GM18507 (cell line): ENCODE data around the gene PPA1.
"Not testable (repeated sequence)": the region's sequence is repeated elsewhere in the genome, so short reads cannot be mapped to it uniquely, and the experiment has no call there.

Source experiments
- DNase-seq: peaks from one replicate; pipeline ENCODE4 v3.0.0; 2011; ENCODE audit warnings: low read depth; ENCODE audit not compliant: insufficient read length; ENCODE audit errors: extremely low spot score
- FAIRE-seq: peaks from 2 replicates; lab custom pipeline; 2011; peaks lifted over from hg19 to GRCh38; lab: Jason Lieb, UNC

PPA1 gene

DNA sequence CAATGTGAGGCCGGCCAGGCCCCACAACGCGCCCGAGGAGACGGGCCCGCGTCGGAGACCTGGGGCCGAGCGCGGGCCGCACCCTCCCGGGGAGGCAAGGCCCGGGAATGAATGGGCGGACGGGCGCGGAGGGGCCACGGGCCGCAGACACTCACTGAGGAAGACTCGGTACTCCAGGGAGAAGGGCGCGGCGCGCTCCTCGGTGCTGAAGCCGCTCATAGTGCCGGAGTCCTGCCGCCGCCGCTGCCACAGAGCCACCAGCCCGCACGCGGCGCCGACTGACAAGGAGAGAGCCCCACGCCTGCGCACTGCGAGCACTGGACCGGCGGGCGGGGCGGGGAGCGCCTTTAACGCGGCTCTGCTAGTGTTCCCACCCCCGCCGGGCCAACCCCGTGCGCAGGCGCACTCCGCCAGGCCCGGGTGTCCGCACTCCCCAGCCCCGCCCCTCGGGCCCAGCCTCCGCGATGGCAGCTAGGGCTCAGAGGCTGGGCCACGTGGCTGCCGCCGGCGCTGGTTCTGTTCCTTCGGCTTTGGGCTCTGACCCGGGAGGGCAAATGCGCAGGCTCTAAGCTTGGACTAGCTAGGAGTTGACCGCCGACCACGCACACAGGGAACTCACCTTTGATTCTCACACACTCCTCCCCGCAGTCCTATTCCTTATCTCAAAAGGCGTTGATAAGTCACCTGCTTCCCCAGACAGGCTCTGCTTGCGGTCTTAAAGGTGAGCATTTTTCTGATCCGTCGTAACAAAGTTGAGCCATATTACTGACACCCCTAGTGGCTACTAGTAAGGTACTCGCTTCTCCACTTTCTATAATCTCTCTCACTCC lies at the start of gene PPA1:
Gene PPA1 (minus strand): TSS at position 321 of the 830 bp plus-strand sequence. CDS start 102 bp downstream, at position 219.
- peak; percentile 86 for FAIRE-seq
- DNase-seq = peak; percentile 100

DNA sequence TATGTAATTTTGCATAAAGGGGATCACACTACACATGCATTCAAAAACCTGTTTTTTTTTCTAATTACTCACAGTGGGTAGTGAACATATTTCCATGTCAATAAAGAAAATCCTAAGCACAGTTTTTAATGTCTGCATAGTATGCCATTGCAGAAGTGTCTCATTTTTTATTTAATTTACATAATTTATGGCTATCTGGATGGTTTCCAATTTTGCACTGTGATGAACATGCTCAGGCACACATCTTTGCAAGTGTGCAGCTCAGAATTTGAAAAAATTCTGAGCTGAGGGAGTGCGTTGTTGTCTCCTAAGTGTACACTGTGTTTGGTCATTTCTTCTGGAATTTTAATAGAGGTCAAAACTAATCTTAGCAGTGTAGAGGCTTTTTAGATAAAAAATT lies 48.4 kb upstream of the PPA1 start:
- DNase-seq (no peak), FAIRE-seq (no peak)

DNA sequence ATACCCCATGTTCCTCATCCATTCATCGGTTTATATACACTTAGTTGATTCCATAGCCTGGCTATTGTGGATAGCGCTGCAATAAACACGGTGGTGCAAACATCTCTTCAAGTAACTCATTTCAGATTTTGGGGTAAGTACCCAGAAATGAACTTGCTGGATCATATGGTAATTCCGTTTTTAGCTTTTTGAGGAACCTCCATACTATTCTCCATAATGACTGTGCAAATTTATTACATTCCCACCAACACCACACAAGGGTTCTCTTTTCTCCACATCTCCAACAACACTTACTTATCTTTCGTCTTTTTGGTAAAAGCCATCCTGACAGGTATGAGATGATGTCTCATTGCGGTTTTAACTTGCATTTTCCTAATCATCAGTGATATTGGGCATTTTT lies 46.9 kb upstream of the PPA1 start:
- no peak for DNase-seq
- no peak for FAIRE-seq

DNA sequence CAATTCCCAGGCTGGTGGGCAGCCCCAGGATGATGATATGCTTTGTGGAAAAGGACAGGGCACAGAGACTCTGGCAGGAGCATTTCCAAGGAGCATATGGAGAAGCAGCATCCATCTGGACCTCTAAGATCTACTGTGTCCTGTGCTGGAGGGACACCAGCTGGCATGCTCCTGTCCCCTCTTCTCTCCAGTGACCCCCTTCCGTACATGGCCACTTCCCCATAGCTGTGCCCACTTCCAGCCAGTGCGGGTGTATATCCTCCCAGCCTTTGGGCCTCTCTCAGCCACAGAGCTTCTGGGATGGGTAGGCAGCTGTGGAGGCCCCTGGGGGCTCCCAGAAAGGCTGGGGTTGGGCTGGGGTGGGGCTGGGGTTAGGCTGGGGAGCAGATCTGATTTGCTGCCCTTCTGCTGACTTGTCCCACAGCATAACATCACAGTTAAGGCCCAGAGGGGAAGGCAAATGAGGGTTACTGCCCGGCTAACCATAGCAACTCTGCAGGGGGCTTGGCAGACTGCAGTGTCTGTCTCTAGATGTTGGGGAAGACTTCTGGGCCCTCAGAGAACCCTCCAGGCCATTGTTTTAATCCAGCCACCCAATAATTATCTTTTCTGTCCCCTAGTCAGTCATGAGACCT lies 44.3 kb upstream of the PPA1 start:
- FAIRE-seq = no peak
- DNase-seq = no peak

DNA sequence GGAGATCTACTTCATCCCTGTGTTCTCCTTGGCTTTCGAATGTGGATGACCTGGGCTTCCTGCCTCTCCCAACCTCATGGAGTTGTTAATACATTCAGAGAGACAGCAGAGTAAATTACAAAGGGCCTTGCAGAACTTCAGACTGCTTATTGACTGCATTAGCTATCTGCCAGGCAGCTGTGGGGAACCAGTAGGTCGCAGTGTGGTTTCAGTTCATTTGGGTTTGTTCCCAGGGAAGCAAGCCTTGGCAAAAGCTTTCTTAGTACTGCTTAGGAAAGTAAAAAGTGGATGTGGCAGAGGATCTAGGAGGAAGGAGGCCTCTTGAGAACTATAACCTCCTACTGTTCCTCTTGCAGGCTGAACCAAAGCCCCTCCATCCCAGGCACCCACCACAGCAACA lies 41.4 kb upstream of the PPA1 start:
- DNase-seq (no peak), FAIRE-seq (no peak)

DNA sequence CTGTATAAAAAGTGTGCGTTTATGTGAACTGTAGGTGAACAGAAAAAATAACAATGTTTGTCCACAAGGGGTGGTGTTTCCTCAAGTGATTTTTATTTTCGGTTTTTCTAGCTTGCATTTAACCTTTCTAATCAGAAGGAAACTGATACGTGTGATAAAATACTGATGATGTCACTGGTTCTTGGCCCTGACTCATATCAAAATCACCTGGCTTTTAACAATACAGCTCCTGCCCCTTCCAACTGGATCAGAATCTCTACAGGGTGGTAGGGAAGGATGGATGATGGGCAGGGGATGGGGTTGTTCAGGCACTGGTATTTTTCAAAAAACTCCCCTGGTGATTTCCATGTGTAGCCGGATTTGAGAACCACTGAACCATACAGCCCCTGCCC lies 39.7 kb upstream of the PPA1 start:
- FAIRE-seq (peak; percentile 79), DNase-seq (peak; percentile 39)

DNA sequence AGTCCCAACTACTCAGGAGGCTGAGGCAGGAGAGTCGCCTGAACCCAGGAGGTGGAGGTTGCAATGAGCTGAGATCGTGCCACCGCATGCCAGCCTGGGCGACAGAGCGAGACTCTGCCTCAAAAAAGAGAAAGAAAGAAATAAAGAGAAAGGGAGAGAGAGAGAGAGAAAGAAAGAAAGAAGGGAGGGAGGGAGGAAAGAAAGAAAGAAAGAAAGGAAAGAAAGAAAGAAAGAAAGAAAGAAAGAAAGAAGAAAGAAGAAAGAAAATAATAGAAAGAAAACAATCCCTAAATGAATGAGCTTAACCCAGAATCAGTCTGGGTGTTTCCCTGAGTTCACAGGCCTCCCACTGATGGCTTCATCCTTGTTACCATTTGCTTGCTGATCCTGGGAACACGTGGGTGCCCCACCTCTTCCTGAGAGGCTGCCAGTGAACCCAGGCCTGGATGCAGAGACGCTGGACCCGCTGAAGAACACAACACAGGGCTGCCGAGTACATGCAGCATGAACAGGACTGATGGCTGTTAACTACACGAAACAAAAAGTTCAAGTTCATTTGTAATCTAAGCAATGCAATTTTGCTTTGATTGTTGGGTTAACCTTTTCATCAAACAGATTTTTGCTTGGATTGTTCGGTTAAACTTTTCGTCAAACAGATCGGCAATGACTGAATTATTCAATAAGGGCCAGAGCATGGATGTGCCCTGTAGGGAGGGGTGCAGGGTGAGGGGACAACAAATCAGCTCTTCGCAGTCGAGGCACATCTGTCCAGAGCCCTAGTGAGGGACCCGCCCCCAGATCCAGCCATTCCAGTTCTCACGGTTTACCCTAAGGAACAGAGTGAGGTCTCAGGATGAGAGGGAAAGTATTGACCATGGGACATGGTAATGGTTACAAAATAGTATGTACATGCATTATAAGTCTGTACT lies 39.0 kb upstream of the PPA1 start:
- no peak for DNase-seq
- no peak for FAIRE-seq

DNA sequence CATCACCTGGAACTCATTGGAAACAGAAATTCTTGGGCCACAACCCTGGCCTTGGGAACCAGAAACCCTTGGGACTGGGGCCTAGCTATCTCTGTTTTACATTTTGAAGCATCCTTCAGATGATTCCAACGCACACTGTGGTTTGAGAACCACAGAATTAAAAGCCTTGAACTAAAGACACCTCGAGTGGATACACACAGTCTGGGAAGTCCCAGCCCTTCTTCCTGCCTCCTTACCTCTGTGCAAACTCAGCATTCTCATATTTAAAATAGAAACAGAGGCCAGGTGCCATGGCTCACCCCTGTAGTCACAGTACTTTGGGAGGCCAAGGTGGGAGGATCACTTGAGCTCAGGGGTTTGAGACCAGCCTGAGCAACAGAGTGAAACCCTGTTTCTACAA lies 37.7 kb upstream of the PPA1 start:
- FAIRE-seq = peak; percentile 62
- no peak for DNase-seq

DNA sequence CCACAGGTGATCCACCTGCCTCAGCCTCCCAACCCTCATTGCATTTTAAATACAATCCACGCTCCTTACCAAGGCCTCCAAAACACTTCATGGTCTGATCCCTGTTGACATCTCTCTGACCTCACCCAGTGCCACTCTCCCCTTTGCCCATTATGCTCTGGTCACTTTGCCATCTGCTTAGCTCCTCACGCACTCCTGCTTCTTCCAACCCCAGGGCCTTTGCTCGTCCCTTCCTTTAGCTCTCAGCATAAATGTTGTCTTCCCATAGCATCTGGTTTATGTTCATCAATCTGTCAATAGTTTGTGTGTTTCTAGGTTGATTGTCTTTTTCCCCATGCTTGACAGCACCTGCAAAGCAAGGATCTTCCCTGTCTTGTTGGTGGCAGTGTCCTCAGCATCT lies 36.5 kb upstream of the PPA1 start:
- DNase-seq (no peak), FAIRE-seq (no peak)

DNA sequence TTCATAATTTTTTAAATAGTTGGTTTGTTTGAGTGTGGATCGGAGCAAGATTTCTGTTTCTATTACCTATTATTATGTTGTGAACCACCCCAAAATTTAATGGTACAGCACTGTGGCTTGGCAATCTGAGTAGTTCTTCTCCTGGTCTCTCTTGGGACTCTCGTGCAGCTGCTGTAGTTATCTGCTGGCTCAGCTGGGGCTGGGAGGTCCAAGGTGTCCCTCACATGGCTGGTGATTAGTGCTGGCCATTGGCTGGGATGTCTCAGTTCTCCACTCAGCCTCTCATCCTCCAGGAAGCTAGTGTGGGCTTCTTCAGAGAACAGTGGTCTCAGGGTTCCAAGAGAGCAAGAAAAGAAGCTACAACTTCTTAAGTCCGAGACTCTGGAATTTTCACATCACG lies 35.1 kb upstream of the PPA1 start:
- DNase-seq = no peak
- FAIRE-seq = no peak

DNA sequence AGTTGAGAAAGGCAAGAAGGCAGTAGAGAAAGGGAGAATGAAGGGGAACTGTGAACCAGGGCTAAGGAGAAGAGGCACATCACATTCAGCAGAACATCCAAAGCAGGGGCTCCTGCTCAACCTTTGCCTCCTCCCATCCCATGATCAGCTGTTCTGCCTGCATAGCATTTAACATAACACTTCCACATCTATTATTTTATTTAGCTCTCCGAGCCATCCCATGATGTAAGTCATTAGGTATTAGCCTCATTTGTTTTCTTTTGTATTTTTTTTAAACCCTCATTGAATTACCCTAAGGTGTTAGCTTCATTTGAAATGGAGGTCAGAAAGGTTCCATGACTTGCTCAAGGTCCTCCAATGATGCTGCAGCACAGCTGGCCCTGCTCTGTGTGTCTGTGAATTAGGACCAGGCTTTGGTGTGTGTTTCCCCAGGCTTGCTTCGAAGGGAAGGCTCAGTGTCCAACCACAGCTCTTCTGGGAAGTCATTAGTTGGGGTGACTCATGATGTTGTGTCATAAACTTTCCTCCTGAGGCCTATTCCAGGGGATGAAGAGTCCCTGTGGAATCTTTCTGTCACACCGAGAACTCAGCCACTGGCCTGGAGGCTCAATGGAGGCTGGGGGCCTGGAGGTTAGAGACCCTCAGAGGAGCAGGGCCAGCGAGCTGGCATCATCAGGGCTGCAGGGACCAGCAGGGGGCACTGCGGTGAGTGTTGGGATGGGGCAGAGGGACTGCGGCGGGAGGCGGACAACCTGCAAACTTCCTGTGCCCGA lies 34.1 kb upstream of the PPA1 start:
- DNase-seq (no peak), FAIRE-seq (no peak)

DNA sequence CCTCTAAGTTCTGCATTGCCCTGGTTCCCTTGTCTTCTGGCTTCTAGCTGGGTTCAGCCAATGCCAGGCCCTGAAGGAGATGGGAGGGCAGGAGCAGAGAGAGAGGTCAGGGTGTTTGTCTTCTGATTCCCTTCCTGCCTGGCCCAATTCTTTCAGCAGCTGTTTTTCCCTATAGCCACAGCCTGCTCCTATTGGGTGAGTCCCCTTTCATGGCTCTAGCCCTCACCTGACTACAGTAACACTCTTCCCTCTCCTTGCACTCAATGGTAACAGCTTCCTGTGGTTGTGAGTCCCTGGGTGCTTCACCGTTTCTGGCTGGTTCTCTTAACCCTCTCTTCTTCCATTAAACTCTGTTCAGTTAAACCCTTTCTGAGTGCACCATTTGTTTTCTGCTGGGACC lies 33.5 kb upstream of the PPA1 start:
- FAIRE-seq (no peak), DNase-seq (no peak)

DNA sequence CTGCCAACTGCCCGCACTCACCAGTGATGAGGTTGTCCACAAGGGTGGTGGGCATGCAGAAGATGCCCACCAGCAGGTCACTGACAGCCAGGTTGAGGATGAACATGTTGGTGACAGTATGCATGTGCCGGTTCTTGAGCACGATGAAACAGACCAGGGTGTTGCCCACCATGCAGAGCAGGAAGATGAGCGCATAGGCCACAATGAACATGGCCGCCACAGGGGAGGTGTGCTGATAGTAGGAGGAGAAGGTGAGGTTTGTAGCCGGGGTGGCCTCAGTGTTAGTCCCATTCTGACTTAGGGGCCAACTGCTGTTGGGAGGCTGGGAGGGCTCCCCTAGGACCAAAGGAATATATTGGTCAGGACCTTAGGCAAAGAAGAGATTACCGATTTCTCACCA lies 32.8 kb upstream of the PPA1 start:
- FAIRE-seq = no peak
- no peak for DNase-seq

DNA sequence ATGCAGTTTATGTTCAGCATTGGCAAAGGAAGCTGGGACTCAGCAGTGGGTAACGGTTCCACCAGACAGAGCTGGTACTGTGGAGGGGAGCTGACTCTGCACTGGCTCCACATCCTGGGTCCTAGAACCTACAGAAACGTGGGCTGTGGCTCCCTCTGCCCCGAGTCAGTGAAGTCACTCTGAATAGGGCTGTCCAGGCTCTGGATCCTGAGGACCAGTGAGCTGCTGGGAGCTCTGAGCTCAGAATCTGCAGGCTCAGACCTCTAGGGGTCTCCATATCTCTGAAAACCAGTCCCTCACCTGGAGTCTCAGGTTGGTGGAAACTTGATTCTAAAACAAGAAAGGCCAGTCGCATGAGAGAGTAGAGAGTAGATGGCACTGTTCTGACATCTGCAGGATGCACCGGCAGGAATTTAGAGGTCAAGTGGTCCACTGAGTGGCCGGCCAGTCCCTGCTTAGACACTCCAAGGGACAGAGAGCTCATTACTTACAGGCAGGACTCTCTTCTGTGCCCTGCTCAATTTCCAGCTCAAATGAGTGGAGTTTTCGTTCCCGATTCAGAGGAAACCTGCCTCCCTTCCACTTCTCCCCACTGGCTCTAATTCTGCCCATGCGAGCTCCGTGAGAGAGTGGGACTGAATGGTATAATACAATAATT lies 31.9 kb upstream of the PPA1 start:
- DNase-seq (peak; percentile 20), FAIRE-seq (peak; percentile 9)

DNA sequence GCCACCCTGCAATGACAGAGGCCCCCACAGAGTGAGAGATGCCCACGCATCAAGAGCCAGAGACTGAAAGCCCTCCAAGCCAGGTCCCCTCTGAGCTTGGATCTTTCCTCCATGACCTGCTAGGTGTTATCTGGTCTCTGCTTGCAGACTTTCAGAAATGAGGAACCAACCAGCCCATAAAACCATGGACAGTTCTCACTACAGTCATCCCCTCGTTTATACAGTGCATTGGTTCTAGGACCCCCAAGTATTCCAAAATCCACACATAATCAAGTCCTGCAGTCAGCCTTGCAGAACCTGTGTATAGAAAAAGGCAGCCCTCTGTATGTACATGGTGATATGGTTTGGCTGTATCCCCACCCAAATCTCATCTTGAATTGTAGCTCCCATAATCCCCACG lies 27.5 kb upstream of the PPA1 start:
- FAIRE-seq (no peak), DNase-seq (no peak)

DNA sequence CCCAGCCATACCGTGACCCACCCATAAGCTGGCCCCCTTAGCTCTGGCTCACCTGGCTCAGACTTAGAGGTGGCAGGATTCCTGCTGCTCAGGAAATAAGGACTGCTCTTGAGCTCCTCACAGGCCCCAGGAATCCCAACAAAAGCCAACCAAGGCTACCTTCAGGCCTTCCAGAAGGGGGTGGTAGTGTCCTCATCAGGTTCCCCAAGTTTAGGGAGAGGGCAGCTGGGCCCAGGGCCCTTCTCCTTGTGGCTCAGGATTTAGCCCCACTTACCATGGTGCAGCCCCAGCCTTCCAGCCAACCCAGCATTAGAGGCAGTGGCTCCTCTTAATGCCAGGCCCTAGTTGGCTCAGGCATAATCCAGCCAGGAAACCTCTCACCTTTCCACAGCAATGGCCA lies 27.0 kb upstream of the PPA1 start:
- FAIRE-seq (no peak), DNase-seq (no peak)

DNA sequence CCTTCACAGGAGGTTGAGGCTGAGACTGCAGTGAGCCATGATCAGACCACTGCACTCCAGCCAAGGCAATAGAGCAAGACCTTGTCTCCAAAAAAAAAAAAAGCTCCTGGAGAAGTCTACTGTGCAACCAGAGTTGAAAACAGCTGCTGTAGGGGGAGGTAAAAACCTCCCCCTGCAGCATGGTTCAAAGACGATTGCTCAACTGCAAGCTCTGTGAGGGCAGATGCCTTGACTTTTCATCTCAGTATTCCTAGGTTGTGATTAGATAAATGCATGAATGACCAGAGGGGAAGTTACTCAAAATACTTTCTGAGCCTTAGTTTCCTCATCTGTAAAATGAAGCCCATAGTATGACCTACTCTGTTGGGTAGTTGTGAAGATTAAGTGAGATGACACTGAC lies 25.0 kb upstream of the PPA1 start:
- FAIRE-seq (no peak), DNase-seq (no peak)

DNA sequence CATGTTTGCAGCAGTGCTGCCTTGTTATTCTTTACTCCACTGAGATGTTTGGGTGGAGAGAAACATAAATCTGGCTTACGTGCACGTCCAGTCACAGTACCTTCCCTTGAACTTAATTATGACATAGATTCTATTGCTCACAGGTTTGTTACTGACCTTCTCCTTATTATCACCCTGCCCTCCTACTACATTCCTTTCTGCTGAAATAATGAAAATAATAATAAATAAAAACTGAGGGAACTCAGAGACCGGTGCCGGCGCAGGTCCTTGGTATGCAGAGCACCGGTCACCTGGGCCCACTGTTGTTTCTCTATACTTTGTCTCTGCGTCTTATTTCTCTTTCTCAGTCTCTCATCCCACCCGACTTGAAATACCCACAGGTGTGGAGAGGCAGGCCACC lies 24.6 kb upstream of the PPA1 start:
- not testable (repeated sequence) for DNase-seq, FAIRE-seq

DNA sequence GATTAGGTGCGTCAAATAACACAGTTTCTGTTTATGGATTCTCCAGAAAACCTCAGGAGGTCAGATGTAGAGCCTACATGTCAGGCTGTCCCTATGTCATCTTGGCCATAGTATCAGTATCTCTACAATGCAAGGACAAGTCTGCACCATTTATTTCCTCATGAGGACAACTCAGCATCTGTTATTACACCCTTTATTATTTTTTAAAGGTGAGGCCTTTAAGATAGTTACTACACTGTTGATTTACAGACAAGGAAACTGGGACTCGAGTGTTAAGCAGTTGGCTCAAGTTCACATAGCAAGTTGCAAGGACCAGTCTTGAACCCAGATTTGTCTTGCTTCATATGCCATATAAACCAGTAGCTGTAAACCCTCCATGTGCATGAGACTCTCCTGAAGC lies 23.2 kb upstream of the PPA1 start:
- DNase-seq (no peak), FAIRE-seq (no peak)
